Panc1 (cell line): ENCODE results near the gene TNPO3. TPM values are rescaled to one million over a fixed set of nuclear protein-coding genes. Genes with fewer than 3 reads are reported as not detected.

ENCODE experiments used
- ATAC-seq: fragments of 200-7000 bp; cut with Tn5 transposase; 2 replicates; pipeline ENCODE4 v1.9.1; 2020; ENCODE audit warnings: mild to moderate bottlenecking, moderate library complexity
- BruUV-seq: library from RNA; stranded (reverse); fragments of 400-500 nt; replicated peaks from 2 replicates; lab custom pipeline; 2021; lab: Mats Ljungman, UMichigan
- CTCF ChIA-PET: fragments of 300-600 bp; sonication (Branson Sonifier 250); formaldehyde crosslinking; loops from one replicate; lab custom pipeline; 2022; ENCODE audit warnings: antibody characterized with exemption; lab: Charles Lee
- POLR2A ChIA-PET: fragments of 300-600 bp; sonication (Branson Sonifier 250); formaldehyde crosslinking; loops from one replicate; lab custom pipeline; 2022; ENCODE audit warnings: antibody characterized with exemption; lab: Charles Lee
- DNase-seq: peaks from one replicate; pipeline ENCODE4 v3.0.0-alpha.2; 2010; ENCODE audit warnings: low read depth, low spot score
- H3K27ac ChIP-seq: 2 replicates; pipeline ENCODE4 v1.5.1; 2011; ENCODE audit warnings: mild to moderate bottlenecking, low read length, inconsistent platforms
- H3K27me3 ChIP-seq: fragments of 200-500 bp; sonication (Bioruptor generic); 2 replicates; pipeline ENCODE4 v1.6.0; 2014; ENCODE audit warnings: low read length, inconsistent platforms; ENCODE audit not compliant: control insufficient read depth, insufficient read depth
- H3K36me3 ChIP-seq: fragments of 200-500 bp; sonication (Bioruptor generic); 2 replicates; pipeline ENCODE4 v1.5.1; 2014; ENCODE audit warnings: inconsistent platforms, mild to moderate bottlenecking, low read length, moderate library complexity; ENCODE audit not compliant: control insufficient read depth, insufficient read depth
- H3K4me1 ChIP-seq: 2 replicates; pipeline ENCODE4 v1.5.1; 2011; ENCODE audit warnings: inconsistent platforms, mild to moderate bottlenecking, low read length, moderate library complexity; ENCODE audit not compliant: control insufficient read depth, insufficient read depth
- H3K4me3 ChIP-seq, 2 experiments: 2 replicates each; pipeline ENCODE4 v1.5.1; 2011 to 2012; ENCODE audit warnings: low read depth in 2 of 2, low read length in 2 of 2, mild to moderate bottlenecking in 2 of 2, inconsistent platforms in 1 of 2, moderate library complexity in 1 of 2
- H3K9me3 ChIP-seq: fragments of 200-500 bp; sonication (Bioruptor generic); 2 replicates; pipeline ENCODE4 v1.5.1; 2014; ENCODE audit warnings: low read depth, mild to moderate bottlenecking, inconsistent platforms, low read length, moderate library complexity; ENCODE audit not compliant: control insufficient read depth, insufficient read depth
- CTCF ChIP-seq: fragments of 450-650 bp; IDR thresholded peaks from 2 replicates; pipeline ENCODE4 v1.5.1; 2017; ENCODE audit warnings: mild to moderate bottlenecking
- POLR2AphosphoS5 ChIP-seq: IDR thresholded peaks from 2 replicates; pipeline ENCODE4 v1.6.1; 2012; ENCODE audit warnings: mild to moderate bottlenecking, low read depth, low read length, moderate library complexity
- REST ChIP-seq, 2 experiments: IDR thresholded peaks; 2 replicates each; pipeline ENCODE4 v1.6.1; 2011 to 2012; ENCODE audit warnings: low read depth in 2 of 2, control low read depth in 1 of 2, low read length in 1 of 2, mild to moderate bottlenecking in 1 of 2, moderate library complexity in 1 of 2; ENCODE audit not compliant: insufficient read depth in 1 of 2
- SIN3A ChIP-seq: IDR thresholded peaks from 2 replicates; pipeline ENCODE4 v1.6.1; 2012; ENCODE audit warnings: low read depth, mild to moderate bottlenecking, low read length, moderate library complexity, borderline replicate concordance; ENCODE audit not compliant: insufficient read depth
- TCF7L2 ChIP-seq: IDR thresholded peaks from 2 replicates; pipeline ENCODE4 v1.6.1; 2011; ENCODE audit warnings: mild to moderate bottlenecking, low read depth, low read length, inconsistent platforms
- in situ Hi-C: cut with HindIII; loops from 2 replicates; pipeline ENCODE4 v1.10.0; 2016; ENCODE audit warnings: low sequenced_read_pairs, low pct_unique_long_range_greater_than_20kb
- intact Hi-C: fragments of 100-400 bp; cut with micrococcal nuclease; formaldehyde crosslinking; loops from one replicate; pipeline ENCODE4 v1.10.0; 2022; ENCODE audit not compliant: unreplicated experiment
- total RNA-seq: library from RNA; stranded (reverse); gene quantifications from one replicate; pipeline ENCODE4 v1.2.1, GENCODE V29; 2021; ENCODE audit not compliant: unreplicated experiment

Gene TNPO3
- total RNA-seq, 1 experiment from 2014 or later: 71.8 TPM

- Histone ChIP-seq H3K27me3 (no peaks in the 10 kb centered on the region), H3K4me3 (no peak overlapping the region), H3K36me3 (no peaks in the 10 kb centered on the region), H3K4me1 (no peaks in the 10 kb centered on the region), H3K27ac (no peak overlapping the region), H3K9me3 (no peaks in the 10 kb centered on the region)
- CTCF ChIA-PET: no interaction called here
- intact Hi-C loops: loop anchor here (10.0 kb wide), 1 partner anchor 164 kb away; no protein-coding TSS in a partner anchor
- TF ChIP-seq REST (IDR thresholded peaks at IDR 0.05; ENCODE audit: insufficient read depth in 1 of 2, low read depth in 2 of 2, low read length in 1 of 2) (no peak), POLR2AphosphoS5 (no peak), CTCF (no peak), SIN3A (no peak), TCF7L2 (no peak)
- ATAC-seq: no peak
- POLR2A ChIA-PET: no interaction called here
- in situ Hi-C loops: no loop called here
- no TSS peak for BruUV-seq
- no peak for DNase-seq
Observed at GRCh38 chr7:128931190-128931798, 123.6 kb downstream of the TNPO3 start.

DNA sequence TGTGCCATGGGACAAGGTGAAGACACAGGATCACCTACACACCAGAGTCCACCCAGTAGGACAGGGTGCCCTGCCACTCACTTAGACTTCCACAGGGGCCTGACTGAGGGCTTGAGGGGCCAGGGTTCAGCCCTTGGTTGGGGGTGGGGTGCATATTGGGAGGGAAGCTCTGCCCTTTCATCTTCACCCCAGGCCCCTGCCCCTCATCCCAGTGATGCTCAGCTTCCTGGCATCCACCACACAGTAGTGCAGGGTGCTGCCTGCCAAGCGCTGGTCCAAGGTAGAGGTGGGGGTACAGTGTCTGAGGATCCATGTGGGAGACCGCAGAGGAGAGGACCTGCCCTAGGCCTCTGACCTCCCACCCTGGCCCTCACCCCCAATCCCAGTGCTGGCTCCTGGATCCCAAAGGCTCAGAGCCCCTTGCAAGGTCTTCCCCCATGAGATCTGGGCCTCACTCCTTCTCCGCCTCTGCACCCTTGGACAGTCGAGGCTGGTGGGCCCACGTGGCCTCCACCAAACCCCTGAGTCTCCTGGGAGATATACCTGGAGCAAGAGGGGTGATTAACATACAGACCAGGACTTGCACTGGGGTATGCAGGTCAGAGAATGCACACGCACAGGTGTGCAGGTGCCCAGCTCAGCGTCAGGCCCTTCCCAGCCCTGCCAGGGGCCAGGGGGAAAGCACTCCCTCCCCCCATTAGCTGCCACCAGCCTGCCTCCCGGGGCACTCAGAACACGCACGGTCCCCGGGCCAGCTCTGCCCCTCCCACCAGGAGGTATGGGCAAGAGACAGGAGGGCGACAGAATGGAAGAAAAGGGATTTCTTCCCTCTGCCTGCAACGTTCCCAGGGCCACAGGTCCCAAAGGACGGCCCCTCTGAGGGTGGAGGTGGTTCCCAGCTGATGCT, 125.8 kb downstream of the TNPO3 start:
- BruUV-seq: no TSS peak
- DNase-seq: no peak

More for the DNA sequence above, 125.8 kb downstream of the TNPO3 start:
- no peak for ATAC-seq
- H3K4me1 ChIP-seq: no peaks in the 10 kb centered on the region
- ChIA-PET POLR2A (no interaction called here), CTCF (no interaction called here)
- no peak overlapping the region for H3K4me3 ChIP-seq
- H3K27me3 ChIP-seq: peaks cover 2% of the 10 kb centered on the region; the same call in 1 of the 2 replicates
- in situ Hi-C loops (no loop called here), intact Hi-C loops (no loop called here)
- TF ChIP-seq SIN3A: no peak
- no peak for TF ChIP-seq REST (IDR thresholded peaks at IDR 0.05; ENCODE audit: insufficient read depth in 1 of 2, low read depth in 2 of 2, low read length in 1 of 2)
- TF ChIP-seq CTCF: no peak
- TF ChIP-seq POLR2AphosphoS5: no peak
- TF ChIP-seq TCF7L2: no peak
- no peaks in the 10 kb centered on the region for H3K36me3 ChIP-seq
- H3K9me3 ChIP-seq: no peaks in the 10 kb centered on the region
- H3K27ac ChIP-seq: no peak overlapping the region
